Fibroblast of the aortic adventitia (primary cell): ENCODE data around the gene UBE2S. TPM values are rescaled to one million over a fixed set of nuclear protein-coding genes. Genes with fewer than 3 reads are reported as not detected.
"Not testable (repeated sequence)": the region's sequence is repeated elsewhere in the genome, so short reads cannot be mapped to it uniquely, and the experiment has no call there.

Experiments
- DNase-seq: peaks from one replicate; pipeline ENCODE4 v3.0.0-alpha.2; 2010; ENCODE audit warnings: low read depth
- H3K4me3 ChIP-seq: 2 replicates; pipeline ENCODE4 v1.5.1; 2011; ENCODE audit warnings: low read depth, mild to moderate bottlenecking, control low read depth, low read length, moderate library complexity
- CTCF ChIP-seq: IDR thresholded peaks from 2 replicates; pipeline ENCODE4 v1.5.1; 2011; ENCODE audit warnings: mild to moderate bottlenecking, low read length, control low read depth, inconsistent platforms; ENCODE audit not compliant: insufficient read depth
- total RNA-seq: library from RNA; depleted of rRNA; stranded (reverse); fragments of >200 nt; gene quantifications from 2 replicates; pipeline ENCODE4 v1.2.3, GENCODE V29; 2012; ENCODE audit warnings: low replicate concordance

Gene UBE2S
- total RNA-seq, 1 donor, result 65.4 TPM

DNA sequence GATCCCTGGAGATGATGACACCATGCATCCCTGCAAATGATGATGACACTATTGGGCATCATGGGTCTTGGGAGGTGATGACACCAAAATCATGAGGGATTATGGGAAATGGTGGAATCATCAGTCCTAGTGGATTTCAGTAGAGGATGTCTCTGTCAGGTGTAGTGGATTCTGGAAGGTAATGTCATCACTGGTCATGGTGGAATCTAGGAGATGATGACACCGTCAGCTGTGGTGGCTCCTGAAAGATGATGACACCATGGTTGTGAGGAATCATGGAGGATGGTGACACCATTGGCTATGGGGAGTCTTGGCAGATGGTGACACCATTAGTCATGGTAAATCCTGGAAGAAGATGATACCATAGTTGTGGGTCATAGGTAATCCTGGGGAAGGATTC, 23.6 kb upstream of the UBE2S start:
- DNase-seq, result no peak
- no peak for TF ChIP-seq CTCF
- no peak overlapping the region for H3K4me3 ChIP-seq

DNA sequence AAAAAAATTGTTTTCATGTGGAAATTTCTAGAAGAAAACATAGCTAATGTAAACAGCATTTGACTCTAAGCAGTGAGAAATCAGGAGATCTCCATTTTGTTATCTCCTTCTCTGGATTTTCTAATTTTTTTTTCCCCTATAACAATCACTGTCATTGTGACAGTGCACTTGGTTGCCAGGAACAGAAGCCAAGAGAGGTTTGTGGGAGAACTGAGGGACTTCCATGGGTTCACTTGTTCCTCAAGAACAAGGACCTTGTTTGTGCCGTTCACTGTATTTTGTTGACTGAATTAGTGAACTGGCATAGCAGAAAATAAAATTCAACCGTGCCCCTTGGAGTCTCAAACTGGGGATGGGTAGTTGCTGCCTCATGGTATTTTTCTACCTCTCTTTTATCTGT, 18.5 kb upstream of the UBE2S start:
- no peak for DNase-seq
- H3K4me3 ChIP-seq, result no peak overlapping the region
- no peak for TF ChIP-seq CTCF

GRCh38 chr19:55424518-55424917, 16.9 kb upstream of the UBE2S start:
- no peak overlapping the region for H3K4me3 ChIP-seq
- no peak for TF ChIP-seq CTCF
- DNase-seq, result no peak

DNA sequence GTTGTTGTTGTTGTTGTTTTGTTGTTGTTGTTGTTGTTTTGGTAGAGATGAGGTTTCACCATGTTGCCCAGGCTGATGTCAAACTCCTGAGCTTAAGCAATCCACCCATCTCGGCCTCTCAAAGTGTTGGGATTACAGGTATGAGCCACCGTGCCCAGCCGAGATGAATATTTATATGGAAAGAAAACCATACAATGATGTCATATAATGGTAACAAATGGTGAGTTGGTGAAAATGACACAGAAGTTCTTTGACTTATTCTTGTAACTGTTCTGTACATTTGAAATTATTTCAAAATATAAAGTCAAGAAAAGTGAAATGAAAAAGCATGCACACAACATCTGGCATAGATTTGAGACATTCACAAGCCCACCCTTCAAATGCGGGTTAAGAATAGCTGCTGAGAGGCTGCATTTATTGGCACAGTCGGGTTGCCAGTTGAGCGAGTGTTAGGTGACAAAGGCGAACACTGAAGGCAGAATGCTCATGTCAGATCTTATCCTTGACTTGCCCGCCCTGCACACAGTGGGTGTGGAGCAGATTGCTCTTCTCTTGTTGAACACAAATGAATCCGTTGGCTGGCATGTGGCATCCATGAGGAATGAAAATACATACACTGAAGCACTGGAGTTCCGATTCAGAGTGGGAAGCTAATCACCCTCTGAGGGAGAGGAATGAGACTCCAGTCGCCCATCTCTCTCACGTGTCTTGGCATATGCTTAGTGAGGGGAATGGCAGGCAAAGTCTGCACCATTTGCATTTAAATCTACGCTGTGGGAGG, 15.8 kb upstream of the UBE2S start:
- DNase-seq, result no peak
- no peak overlapping the region for H3K4me3 ChIP-seq
- no peak for TF ChIP-seq CTCF

DNA sequence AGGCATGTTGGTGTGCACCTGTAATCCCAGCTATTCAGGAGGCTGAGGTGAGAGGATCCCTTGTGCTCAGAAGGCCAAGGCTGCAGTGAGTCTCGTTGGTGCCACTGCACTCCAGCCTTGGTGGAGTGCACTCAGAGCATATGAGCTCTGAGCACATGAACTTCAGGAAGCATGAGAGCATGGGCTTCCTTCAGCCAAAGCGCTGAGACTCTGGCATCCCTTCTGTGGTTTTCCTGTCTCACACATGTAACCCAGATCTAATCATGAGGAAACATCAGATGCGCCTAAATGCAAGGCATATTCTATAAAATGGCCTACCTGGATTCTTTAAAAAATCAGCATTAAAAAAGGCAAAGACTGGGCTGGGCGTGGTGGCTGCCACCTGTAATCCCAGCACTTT, 13.7 kb upstream of the UBE2S start:
- not testable (repeated sequence) for DNase-seq, H3K4me3 ChIP-seq

DNA sequence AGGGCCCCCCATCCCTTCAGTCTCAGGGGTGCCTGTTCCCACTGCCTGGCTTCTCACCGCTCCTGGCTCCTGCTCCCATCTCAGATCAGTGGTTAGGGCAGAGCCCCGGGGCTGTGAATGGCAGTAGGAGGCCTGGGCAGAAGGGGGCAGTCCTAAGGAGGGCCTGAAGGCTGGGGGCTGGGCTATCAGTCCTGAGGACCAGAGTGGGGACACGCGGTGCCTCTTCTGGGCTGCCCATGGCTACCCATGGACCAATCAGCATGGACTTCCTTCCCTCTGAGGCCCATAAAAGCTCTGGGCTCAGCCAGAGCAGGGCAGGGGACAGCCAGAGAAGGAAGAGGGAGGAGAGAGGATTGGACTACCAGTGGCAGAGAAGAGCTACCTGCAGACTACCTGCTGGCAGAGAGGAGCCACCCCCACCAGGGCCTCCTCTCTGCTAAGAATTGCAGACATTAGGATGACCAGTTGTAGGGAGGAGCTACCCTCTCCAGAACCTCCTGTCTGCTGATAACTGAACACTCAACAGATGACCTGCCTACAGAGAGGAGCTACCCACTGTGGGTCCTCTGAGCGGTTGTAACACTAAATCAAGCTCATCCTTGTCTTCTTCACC, 12.1 kb upstream of the UBE2S start:
- DNase-seq, result no peak
- no peak for TF ChIP-seq CTCF
- H3K4me3 ChIP-seq, result no peak overlapping the region

DNA sequence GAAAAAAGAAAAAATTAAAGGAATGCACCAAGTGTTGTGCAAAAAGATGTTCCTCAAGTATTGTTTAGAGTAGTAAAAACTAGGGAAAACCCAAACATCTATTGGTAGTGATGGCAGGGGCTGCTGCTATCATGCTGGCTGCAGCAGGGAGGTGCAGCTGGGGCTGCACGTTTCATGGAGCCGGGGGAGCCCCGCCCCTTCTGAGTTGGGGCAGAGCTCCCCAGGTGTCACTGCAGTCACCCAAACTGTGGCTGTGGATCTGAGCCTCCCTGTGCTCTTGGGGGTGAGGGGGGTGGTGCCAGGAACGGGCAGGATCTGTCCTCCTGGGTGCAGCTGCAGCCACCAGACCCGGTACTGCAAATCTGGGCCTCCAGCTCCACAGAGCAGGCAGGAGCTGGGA, 11.5 kb upstream of the UBE2S start:
- no peak for TF ChIP-seq CTCF
- H3K4me3 ChIP-seq, result no peak overlapping the region
- DNase-seq, result no peak
